Measurements from ENCODE around the gene KRTAP5-8.
"Not testable (repeated sequence)": the region's sequence is repeated elsewhere in the genome, so short reads cannot be mapped to it uniquely, and the experiment has no call there.

The KRTAP5-8 gene

DNA sequence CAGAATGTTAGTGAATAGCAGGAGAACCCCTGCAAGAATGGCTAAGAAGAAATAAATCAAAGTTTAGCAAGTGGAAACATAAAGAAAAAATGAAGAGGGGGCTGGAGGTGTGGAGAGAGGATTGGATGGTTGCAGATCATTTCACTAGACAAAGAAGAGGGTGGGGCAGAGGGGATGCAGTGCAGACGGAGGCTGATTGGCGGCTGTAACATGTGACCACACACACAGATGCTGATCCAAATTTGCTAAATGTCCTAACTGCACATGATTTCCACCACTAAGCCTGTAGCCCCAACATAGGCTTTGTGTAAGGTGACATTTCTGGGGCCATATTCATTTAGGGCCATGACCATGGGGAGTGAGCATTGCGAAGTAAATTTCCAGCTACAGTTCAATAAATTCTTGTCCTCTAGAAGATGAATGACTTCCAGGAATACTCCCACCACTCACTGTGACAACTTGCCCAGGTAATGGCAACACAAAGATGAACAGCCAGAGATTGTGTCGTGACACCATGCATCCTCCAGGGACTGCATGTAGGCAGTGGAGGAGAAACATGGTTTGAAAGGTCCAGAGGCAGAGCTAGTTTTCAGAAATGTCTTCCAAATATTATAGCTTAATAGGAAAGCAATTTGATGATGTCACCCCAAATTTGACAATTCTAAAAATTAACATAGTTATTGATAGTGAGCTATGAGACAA lies 38.0 kb downstream of the KRTAP5-8 start:
- DNase-seq: no peak

DNA sequence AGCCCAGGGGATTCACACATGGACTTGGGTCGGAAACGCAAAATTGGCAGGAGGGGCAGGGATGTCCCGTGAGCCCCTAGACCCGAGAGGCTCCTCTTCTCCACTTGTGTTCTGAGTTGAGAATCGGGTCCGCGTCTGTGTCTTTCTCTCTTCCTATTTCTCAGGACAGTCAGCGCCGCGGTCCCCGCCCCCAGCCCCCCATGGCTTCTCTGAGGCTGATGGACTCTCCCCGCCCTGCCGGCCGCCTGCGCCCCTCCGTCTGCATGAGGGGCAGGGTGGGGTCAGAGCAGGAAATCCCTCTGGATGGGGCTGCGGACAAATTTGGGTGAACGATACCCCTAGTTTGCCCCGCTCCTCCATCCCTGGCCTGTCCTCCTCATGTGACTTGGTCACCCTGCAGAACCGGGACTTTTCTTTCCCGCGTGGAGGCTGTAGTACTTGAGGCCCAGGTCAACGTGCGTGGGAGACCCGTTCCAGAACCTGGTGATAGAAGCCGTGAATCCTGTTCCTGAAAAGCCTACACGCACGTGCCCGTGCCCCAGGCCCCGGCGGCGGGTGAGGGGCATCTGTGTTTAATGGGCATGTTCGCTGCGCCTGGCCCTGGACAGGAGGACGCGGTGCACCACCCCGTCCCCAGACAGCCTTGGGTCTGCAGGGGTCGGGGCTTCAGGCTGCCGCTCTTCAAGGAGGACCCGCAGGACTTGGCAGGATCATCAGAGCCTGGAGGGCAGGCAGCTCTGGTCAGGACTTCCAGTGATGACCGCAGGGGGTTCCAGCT lies 39.1 kb downstream of the KRTAP5-8 start:
- not testable (repeated sequence) for DNase-seq

DNA sequence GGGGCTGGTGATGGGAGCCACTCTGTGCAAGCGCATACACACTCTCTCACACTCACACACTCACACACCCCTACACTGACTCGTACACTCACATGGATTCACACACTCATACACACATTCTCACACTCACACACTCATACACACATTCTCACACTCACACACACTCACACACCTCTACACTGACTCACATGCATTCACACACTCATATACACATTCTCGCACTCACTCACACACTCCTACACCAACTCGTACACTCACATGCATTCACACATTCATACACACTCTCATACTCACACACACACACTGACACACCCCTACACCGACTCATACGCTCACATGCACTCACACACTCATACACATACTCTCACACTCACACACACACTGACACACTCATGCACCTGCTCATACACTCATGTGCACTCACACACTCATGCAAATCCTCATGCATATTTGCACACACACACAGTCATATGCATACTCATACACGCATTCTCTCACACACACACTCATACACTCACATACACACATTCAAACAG lies 39.7 kb downstream of the KRTAP5-8 start:
- DNase-seq: no peak

DNA sequence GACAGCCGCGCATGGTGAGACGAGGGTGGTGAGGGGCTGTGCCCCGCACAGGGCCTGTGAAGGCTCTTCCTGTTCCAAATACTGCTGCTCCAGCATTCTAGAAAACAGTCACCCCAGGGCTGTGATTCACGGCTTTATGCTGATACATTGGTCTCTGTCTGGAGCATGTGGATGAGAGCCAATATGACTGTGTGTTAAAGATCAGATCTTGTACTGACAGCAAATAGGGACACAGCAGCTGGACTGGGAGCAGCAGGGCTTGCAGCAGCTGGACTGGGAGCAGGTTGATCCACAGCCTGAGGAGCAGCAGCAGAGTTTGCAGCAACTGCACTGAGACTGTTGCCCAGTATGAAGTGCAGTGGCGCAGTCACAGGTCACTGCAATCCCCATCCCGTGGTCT lies 41.7 kb downstream of the KRTAP5-8 start:
- DNase-seq: not testable (repeated sequence)

DNA sequence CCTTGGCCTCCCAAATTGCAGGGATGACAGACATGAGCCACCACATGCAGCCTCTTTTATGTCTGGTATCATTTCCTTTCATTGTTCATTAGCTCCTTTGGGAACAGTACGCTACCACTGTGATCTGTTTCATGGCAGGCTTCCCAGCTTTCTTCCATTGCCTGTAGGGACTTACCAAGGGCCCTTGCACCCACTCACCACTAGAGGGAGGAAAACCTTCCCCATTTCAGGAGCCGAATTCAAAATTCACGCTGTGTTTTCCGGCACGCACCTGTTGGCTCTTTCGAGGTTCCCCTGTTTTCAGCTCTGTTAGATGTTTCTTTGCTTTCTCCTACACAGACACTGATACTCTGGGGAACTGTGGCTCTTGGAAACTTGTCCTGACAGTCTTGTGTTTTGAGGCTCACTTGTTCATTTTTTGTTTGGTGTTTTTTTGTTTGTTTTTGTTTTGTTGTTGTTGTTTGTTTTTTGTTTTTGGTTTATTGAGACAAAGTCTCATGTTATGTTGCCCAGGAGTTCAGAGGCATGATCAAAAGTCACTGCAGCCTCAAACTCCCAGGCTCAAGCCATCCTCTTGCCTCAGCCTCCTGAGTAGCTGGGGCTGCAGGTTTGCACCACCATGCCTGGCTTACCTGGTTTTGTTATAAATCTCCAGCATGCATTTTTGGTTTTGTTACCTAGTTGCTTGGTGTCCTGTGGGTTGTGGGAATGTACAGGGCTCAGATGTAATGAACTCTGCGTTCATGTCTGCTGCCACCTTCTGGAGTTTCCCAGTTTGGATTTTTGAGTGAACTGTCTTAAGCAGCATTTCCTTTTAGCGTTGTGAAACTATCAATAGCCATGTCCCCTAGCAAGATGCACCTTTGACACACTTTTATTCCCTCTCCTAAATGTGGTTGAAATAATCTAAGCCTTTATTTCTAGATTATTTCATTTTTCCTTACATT lies 42.5 kb downstream of the KRTAP5-8 start:
- DNase-seq: peak; percentile 78

DNA sequence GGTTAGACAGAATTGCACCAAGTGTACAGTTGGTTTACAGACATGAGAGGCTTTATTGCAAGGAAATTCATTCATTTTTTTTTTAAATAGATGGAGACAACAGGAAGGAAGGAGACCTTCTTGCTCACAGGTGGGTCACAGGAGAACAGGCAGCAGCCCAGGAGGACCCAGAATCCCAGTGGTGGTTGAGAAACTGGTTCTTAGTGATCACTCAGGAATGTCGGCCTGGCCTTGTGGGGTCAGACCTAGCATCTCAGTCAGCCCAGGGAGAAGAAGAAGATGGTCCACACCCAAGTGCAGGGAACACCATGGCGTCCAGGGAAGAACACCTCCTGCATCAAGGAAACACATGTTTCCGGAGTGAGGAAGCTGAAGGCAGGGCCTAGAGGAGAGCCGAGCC lies 44.0 kb downstream of the KRTAP5-8 start:
- DNase-seq: no peak

DNA sequence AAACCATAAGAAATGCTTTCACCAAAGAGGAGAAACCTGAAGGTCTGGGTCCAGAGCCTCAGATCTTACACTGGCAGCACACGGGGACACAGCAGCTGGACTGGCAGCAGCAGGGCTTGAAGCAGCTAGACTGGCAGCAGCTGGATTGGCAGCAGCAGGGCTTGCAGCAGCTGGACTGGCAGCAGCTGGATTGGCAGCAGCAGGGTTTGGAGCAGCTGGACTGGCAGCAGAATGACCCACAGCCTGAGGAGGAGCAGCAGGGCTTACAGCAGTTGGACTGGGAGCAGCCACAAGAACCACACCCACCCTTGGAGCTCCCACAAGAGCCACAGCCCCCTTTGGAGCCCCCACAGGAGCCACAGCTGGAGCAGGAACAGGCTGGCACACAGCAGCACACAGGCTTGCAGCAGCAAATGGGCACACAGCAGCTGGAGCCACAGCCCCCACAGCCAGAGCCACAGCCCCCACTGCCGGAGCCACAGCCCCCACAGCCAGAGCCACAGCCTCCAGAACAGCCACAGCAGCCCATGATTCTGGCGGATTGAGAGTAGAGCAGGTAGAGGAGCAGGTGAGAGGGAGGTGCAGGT lies 44.6 kb downstream of the KRTAP5-8 start, which contains the start of gene KRTAP5-11:
Gene KRTAP5-11 (minus strand): TSS at position 567 of the 587 bp plus-strand sequence. CDS start 38 bp downstream, at position 529.
- no peak for DNase-seq

DNA sequence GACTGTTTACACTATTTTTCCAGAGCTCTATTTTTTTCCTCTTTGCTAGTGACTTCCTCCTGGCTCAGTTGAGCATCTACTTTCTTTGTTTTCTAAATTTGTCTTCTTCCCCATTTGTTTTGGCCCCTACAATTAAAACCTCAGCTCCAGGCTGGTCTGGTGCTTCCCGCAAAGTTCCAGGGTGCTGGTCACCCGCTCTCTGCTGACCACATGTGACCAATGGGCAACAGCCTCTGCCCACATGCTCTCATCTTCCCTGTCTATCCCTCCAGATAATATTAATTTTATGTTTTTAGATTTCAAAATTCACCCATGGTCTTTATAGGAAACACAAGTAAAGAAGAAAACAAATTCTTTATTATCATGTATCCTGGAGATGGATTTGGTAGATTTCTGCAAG lies 45.1 kb downstream of the KRTAP5-8 start:
- DNase-seq: not testable (repeated sequence)

DNA sequence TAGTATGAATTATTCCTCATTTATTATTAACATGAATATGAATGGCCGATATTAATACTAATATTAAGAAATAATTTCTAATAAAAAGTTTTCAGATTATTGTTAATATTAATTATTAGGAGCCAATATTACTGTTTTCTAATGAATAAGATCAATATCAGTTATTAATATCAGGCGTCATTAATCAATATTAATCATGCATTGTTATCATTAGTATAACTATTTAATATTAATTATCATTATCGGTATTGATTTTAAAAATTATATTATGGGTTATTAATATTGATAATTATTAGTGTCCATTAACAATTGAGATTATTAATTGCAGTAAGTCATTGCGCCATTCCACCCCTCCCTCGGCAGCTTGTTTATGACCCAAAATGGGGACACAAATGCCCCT lies 47.8 kb downstream of the KRTAP5-8 start:
- not testable (repeated sequence) for DNase-seq

DNA sequence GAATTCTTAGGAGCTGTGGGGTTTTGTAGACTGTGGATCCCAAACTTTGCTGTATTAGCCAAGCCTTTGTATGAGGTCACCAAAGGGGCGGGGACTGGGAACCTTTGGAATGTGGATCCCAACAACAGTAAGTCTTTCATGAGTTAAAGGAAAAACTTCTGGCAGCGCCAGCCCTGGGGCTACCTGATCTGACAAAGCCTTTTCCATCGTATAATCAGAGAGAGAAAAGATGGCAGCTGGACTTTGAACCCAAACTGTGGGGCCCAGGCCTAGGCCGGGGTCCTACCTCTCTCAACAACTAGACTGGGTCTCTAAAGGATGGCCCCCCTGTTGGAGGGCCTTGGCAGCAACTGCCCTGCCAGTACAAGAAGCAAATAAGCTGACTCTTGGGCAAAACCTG lies 50.5 kb downstream of the KRTAP5-8 start:
- not testable (repeated sequence) for DNase-seq

Measured in NCI-H2171 (cell line).